H1 (cell line): ENCODE results near the gene COX18.

Experiments
- BRCA1 ChIP-seq: IDR thresholded peaks from 2 replicates; pipeline ENCODE4 v1.6.1; 2012; ENCODE audit warnings: low read depth, low read length, improper control_type of control experiment
- CBX5 ChIP-seq: fragments of 300-800, 300-1000 bp; sonication (generic); IDR thresholded peaks from 2 replicates; pipeline ENCODE4 v1.7.1; 2016; ENCODE audit warnings: antibody characterized with exemption, low read length, low read depth
- CEBPB ChIP-seq: IDR thresholded peaks from 2 replicates; pipeline ENCODE4 v1.6.1; 2012; ENCODE audit warnings: low read depth, low read length
- CTCF ChIP-seq, 3 experiments: IDR thresholded peaks; 1 replicate in 2 of 3; 2 replicates in 1 of 3; pipeline versions ENCODE4 v1.5.1 to v1.6.1; 2011; ENCODE audit warnings: low read length in 3 of 3, mild to moderate bottlenecking in 3 of 3, inconsistent platforms in 2 of 3, low read depth in 1 of 3, moderate library complexity in 1 of 3; ENCODE audit not compliant: insufficient read depth in 1 of 3; ENCODE audit errors: control extremely low read depth in 1 of 3
- EP300 ChIP-seq, 2 experiments: IDR thresholded peaks; 1 replicate in 1 of 2; 2 replicates in 1 of 2; pipeline ENCODE4 v1.6.1; 2011 to 2012; ENCODE audit warnings: low read depth in 2 of 2, low read length in 2 of 2, mild to moderate bottlenecking in 2 of 2, borderline replicate concordance in 1 of 2, inconsistent platforms in 1 of 2, moderate library complexity in 1 of 2
- EZH2 ChIP-seq: fragments of 200-600 bp; sonication (generic); IDR thresholded peaks from 2 replicates; pipeline ENCODE4 v1.7.1; 2012; ENCODE audit warnings: low read depth, mild to moderate bottlenecking, moderate library complexity, low read length, inconsistent platforms; ENCODE audit not compliant: severe bottlenecking
- GABPA ChIP-seq: IDR thresholded peaks from 2 replicates; pipeline ENCODE4 v1.6.1; 2011; ENCODE audit warnings: mild to moderate bottlenecking, low read length, moderate library complexity, borderline replicate concordance; ENCODE audit not compliant: insufficient read depth
- KDM1A ChIP-seq: fragments of 200-600, 300-600 bp; sonication (generic); IDR thresholded peaks from 2 replicates; pipeline ENCODE4 v1.7.1; 2016; ENCODE audit warnings: mild to moderate bottlenecking, low read length, borderline replicate concordance
- POLR2A ChIP-seq, 2 experiments: IDR thresholded peaks; 1 replicate in 1 of 2; 2 replicates in 1 of 2; pipeline ENCODE4 v1.6.1; 2011; ENCODE audit warnings: low read depth in 2 of 2, low read length in 2 of 2, mild to moderate bottlenecking in 2 of 2; ENCODE audit errors: control extremely low read depth in 1 of 2
- SAP30 ChIP-seq: fragments of 300-600 bp; sonication (generic); IDR thresholded peaks from 2 replicates; pipeline ENCODE4 v1.7.1; 2012; ENCODE audit warnings: low read length, moderate library complexity, mild to moderate bottlenecking, inconsistent platforms; ENCODE audit not compliant: insufficient read depth, insufficient replicate concordance
- SIN3A ChIP-seq, 2 experiments: IDR thresholded peaks in 1 of 2; conservative IDR thresholded peaks in 1 of 2; 2 replicates each; pipeline ENCODE4 v1.6.1; 2011 to 2012; ENCODE audit warnings: low read length in 2 of 2, improper control_type of control experiment in 1 of 2, low read depth in 1 of 2, mild to moderate bottlenecking in 1 of 2

- TF ChIP-seq CTCF (IDR thresholded peaks at IDR 0.05; ENCODE audit: control extremely low read depth in 1 of 3, insufficient read depth in 1 of 3, low read depth in 1 of 3, low read length in 3 of 3) (no peak), CBX5 (no peak), EP300 (IDR thresholded peaks at IDR 0.05; ENCODE audit: borderline replicate concordance in 1 of 2, low read depth in 2 of 2, low read length in 2 of 2) (no peak), SIN3A (conservative IDR thresholded peaks at IDR 0.05 in 1 of 2, IDR thresholded peaks at IDR 0.05 in 1 of 2; ENCODE audit: low read depth in 1 of 2, low read length in 2 of 2) (no peak), KDM1A (no peak), POLR2A (IDR thresholded peaks at IDR 0.05; ENCODE audit: control extremely low read depth in 1 of 2, low read depth in 2 of 2, low read length in 2 of 2) (no peak), GABPA (no peak), BRCA1 (no peak), EZH2 (no peak), SAP30 (no peak), CEBPB (no peak)
Measured at GRCh38 chr4:73037057-73037456, 32.5 kb downstream of the COX18 start.
